ENCODE measurements around the gene ERC2. TPM values are rescaled to one million over a fixed set of nuclear protein-coding genes. Genes with fewer than 3 reads are reported as not detected.

The ERC2 gene
- total RNA-seq, 1 donor from 2014 or later: 0.65 TPM

- Mint-ChIP-seq H3K4me1 (ENCODE audit: low read depth) (no peaks in the 10 kb centered on the region), H3K4me3 (ENCODE audit: unreplicated experiment) (no peak overlapping the region)
- no peak for DNase-seq (ENCODE audit: low spot score)
Observed at GRCh38 chr3:56459104-56459496, 9.2 kb downstream of the ERC2 start.

GRCh38 chr3:56458496-56459103, 9.7 kb downstream of the ERC2 start:
- Mint-ChIP-seq H3K9me3 (ENCODE audit: low read depth) (no peaks in the 10 kb centered on the region), H3K27me3 (ENCODE audit: low read depth) (peaks cover 24% of the 10 kb centered on the region), H3K4me1 (ENCODE audit: low read depth) (no peaks in the 10 kb centered on the region), H3K4me3 (ENCODE audit: unreplicated experiment) (no peak overlapping the region), H3K27ac (ENCODE audit: unreplicated experiment) (no peak overlapping the region), H3K36me3 (ENCODE audit: low read depth) (no peaks in the 10 kb centered on the region)
- no peak for DNase-seq (ENCODE audit: low spot score)
- no peak for TF ChIP-seq CTCF (IDR thresholded peaks at IDR 0.05)

More at GRCh38 chr3:56459104-56459496, 9.2 kb downstream of the ERC2 start:
- no peaks in the 10 kb centered on the region for H3K36me3 Mint-ChIP-seq (ENCODE audit: low read depth)
- no peak overlapping the region for H3K27ac Mint-ChIP-seq (ENCODE audit: unreplicated experiment)
- TF ChIP-seq CTCF (IDR thresholded peaks at IDR 0.05): no peak
- no peaks in the 10 kb centered on the region for H3K9me3 Mint-ChIP-seq (ENCODE audit: low read depth)
- H3K27me3 Mint-ChIP-seq (ENCODE audit: low read depth): peaks cover 26% of the 10 kb centered on the region

- no peak for DNase-seq (ENCODE audit: low spot score)
- Mint-ChIP-seq H3K4me1 (ENCODE audit: low read depth) (no peaks in the 10 kb centered on the region), H3K9me3 (ENCODE audit: low read depth) (no peaks in the 10 kb centered on the region), H3K36me3 (ENCODE audit: low read depth) (no peaks in the 10 kb centered on the region), H3K4me3 (ENCODE audit: unreplicated experiment) (no peak overlapping the region), H3K27me3 (ENCODE audit: low read depth) (peaks cover 28% of the 10 kb centered on the region), H3K27ac (ENCODE audit: unreplicated experiment) (no peak overlapping the region)
- no peak for TF ChIP-seq CTCF (IDR thresholded peaks at IDR 0.05)
Observed at GRCh38 chr3:56456117-56456516, 12.2 kb downstream of the ERC2 start.

GRCh38 chr3:56453011-56453410, 15.3 kb downstream of the ERC2 start:
- no peak for TF ChIP-seq CTCF (IDR thresholded peaks at IDR 0.05)
- Mint-ChIP-seq H3K36me3 (ENCODE audit: low read depth) (no peaks in the 10 kb centered on the region), H3K27ac (ENCODE audit: unreplicated experiment) (no peak overlapping the region), H3K4me3 (ENCODE audit: unreplicated experiment) (no peak overlapping the region), H3K4me1 (ENCODE audit: low read depth) (no peaks in the 10 kb centered on the region), H3K27me3 (ENCODE audit: low read depth) (peaks cover 20% of the 10 kb centered on the region), H3K9me3 (ENCODE audit: low read depth) (no peaks in the 10 kb centered on the region)
- no peak for DNase-seq (ENCODE audit: low spot score)

GRCh38 chr3:56452085-56452484, 16.2 kb downstream of the ERC2 start:
- no peak for TF ChIP-seq CTCF (IDR thresholded peaks at IDR 0.05)
- peaks cover 2% of the 10 kb centered on the region for H3K4me1 Mint-ChIP-seq (ENCODE audit: low read depth)
- H3K9me3 Mint-ChIP-seq (ENCODE audit: low read depth): no peaks in the 10 kb centered on the region
- peaks cover 15% of the 10 kb centered on the region for H3K27me3 Mint-ChIP-seq (ENCODE audit: low read depth)
- no peak overlapping the region for H3K4me3 Mint-ChIP-seq (ENCODE audit: unreplicated experiment)
- H3K36me3 Mint-ChIP-seq (ENCODE audit: low read depth): no peaks in the 10 kb centered on the region
- no peak for DNase-seq (ENCODE audit: low spot score)
- H3K27ac Mint-ChIP-seq (ENCODE audit: unreplicated experiment): no peak overlapping the region

Data from chondrocyte (in vitro differentiated cells).